ENCODE results near the gene ICA1. TPM values are rescaled to one million over a fixed set of nuclear protein-coding genes. Genes with fewer than 3 reads are reported as not detected.

The ICA1 gene
- total and polyA plus RNA-seq, 10 donors = 9.6 to 45.7 (median 27.0) TPM

DNA sequence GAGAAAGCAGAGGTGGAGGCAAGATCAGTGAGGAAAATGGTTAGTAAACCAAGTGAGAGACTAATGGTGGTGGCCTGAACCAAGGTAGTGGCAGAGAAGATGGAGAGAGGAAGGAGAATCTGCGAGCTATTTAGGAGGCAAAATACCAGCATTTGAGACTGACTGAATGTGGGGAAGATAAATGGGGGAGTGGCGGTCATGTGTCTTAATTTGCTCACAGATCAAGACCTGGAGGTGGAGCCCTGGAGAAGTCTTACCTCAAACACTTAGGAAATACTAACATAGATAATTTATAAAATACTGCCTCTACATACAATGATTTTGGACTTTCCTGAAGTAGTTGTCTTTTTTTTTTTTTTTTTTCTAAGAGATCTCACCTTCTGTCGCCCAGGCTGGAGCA lies 34.7 kb downstream of the ICA1 start:
- no peak for DNase-seq
- TF ChIP-seq POLR2A (IDR thresholded peaks at IDR 0.05) = no peak
- no peak for TF ChIP-seq CTCF (IDR thresholded peaks at IDR 0.05 in 8 of 11, conservative IDR thresholded peaks at IDR 0.05 in 3 of 11)
- TF ChIP-seq POLR2AphosphoS5 (IDR thresholded peaks at IDR 0.05) = no peak
- Histone ChIP-seq H3K27ac (no peak overlapping the region), H3K4me3 (no peak overlapping the region), H3K9me3 (no peaks in the 10 kb centered on the region), H3K27me3 (replicated peaks in 1 of 7) (peaks cover 0 to 4% (median 0%) of the 10 kb centered on the region in 7 donors), H3K36me3 (peaks cover 0 to 25% (median 0%) of the 10 kb centered on the region in 6 donors), H3K4me1 (no peaks in the 10 kb centered on the region)
- 89 to 96% (median 93%) methylated on average over 3 of the region's 3 CpGs for WGBS, 5 donors
- intact Hi-C loops (cut with DNase I; ENCODE audit: low total_unique reads) = no loop called here

- intact Hi-C loops (cut with DNase I; ENCODE audit: low total_unique reads) = no loop called here
- Histone ChIP-seq H3K36me3 (peaks cover 0 to 21% (median 0%) of the 10 kb centered on the region in 6 donors), H3K4me3 (no peak overlapping the region), H3K4me1 (no peaks in the 10 kb centered on the region), H3K9me3 (no peaks in the 10 kb centered on the region), H3K27me3 (replicated peaks in 1 of 7) (peaks cover 0 to 4% (median 0%) of the 10 kb centered on the region in 7 donors), H3K27ac (no peak overlapping the region)
- TF ChIP-seq POLR2A (IDR thresholded peaks at IDR 0.05) (no peak), POLR2AphosphoS5 (IDR thresholded peaks at IDR 0.05) (no peak), CTCF (IDR thresholded peaks at IDR 0.05 in 8 of 11, conservative IDR thresholded peaks at IDR 0.05 in 3 of 11) (no peak)
- 41 to 57% (median 51%) methylated on average over 2 of the region's 2 CpGs for WGBS, 5 donors
- DNase-seq = no peak
These were observed 35.5 kb downstream of the ICA1 start for GRCh38 chr7:8226501-8226900.

DNA sequence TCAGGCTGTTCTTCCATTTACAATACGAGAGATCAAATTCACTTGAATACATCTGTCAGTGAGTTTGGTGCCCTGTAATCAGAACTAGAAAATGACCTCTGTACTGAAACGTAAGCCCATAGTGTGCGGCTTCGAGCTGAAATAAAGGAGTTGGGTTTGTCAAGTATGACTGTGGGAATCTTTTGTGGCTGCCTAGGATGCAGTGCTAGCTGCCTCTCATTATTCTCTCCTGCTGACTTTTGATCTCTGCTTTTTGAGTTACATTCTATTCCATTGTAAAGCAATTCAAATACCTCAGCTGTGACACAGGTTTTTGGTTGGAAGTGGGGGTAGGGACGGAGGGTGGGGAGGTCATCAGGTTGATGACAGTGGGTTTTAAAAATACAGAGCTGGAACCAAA lies 40.4 kb downstream of the ICA1 start:
- WGBS, 5 donors = 93 to 97% (median 95%) methylated on average over 5 of the region's 5 CpGs
- Histone ChIP-seq H3K4me3 (no peak overlapping the region), H3K27ac (no peak overlapping the region), H3K27me3 (replicated peaks in 1 of 7) (peaks cover 0 to 3% (median 0%) of the 10 kb centered on the region in 7 donors), H3K36me3 (peaks cover 0 to 33% (median 0%) of the 10 kb centered on the region in 6 donors), H3K9me3 (no peaks in the 10 kb centered on the region), H3K4me1 (peaks cover 0 to 6% (median 2%) of the 10 kb centered on the region in 6 donors)
- TF ChIP-seq CTCF (IDR thresholded peaks at IDR 0.05 in 8 of 11, conservative IDR thresholded peaks at IDR 0.05 in 3 of 11) (no peak), POLR2AphosphoS5 (IDR thresholded peaks at IDR 0.05) (no peak), POLR2A (IDR thresholded peaks at IDR 0.05) (no peak)
- DNase-seq = no peak
- intact Hi-C loops (cut with DNase I; ENCODE audit: low total_unique reads) = no loop called here

DNA sequence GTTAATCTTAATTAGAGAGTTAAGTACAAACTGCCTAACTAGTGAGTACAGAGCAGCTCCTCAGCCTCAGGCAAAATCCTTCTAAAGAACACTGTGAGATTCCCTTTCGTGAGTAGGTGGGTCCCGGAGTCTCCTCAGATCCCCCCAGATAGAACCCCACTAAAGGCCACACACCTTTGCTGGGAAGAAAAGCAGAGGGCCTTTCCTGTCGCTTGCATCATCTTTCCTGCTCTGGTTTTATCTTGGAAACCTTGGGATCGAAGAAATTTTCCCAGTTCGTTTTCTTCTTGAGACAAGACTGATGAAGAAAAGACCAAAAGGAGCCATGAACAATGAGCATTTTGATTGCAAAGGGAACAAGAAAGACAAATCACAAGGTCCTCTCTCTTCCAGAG lies 40.9 kb downstream of the ICA1 start:
- intact Hi-C loops (cut with DNase I; ENCODE audit: low total_unique reads) = no loop called here
- no peak for DNase-seq

More for the DNA sequence above, 40.9 kb downstream of the ICA1 start:
- WGBS, 5 donors = 87 to 93% (median 88%) methylated on average over 5 of the region's 5 CpGs
- no peaks in the 10 kb centered on the region for H3K27me3 ChIP-seq (replicated peaks in 1 of 7)
- H3K4me1 ChIP-seq = peaks cover 0 to 6% (median 2%) of the 10 kb centered on the region in 6 donors
- TF ChIP-seq CTCF (IDR thresholded peaks at IDR 0.05 in 8 of 11, conservative IDR thresholded peaks at IDR 0.05 in 3 of 11) = no peak
- TF ChIP-seq POLR2AphosphoS5 (IDR thresholded peaks at IDR 0.05) = no peak
- no peak for TF ChIP-seq POLR2A (IDR thresholded peaks at IDR 0.05)
- H3K27ac ChIP-seq = no peak overlapping the region
- H3K9me3 ChIP-seq = no peaks in the 10 kb centered on the region
- no peak overlapping the region for H3K4me3 ChIP-seq
- peaks cover 0 to 33% (median 0%) of the 10 kb centered on the region in 6 donors for H3K36me3 ChIP-seq

All from spleen (tissue), 11 donors.